ENCODE data around the gene MBTPS1. TPM values are rescaled to one million over a fixed set of nuclear protein-coding genes. Genes with fewer than 3 reads are reported as not detected.

Gene MBTPS1
- total and polyA plus RNA-seq, 4 donors = 21.1 to 65.0 (median 30.8) TPM

GRCh38 chr16:84165746-84166145 is 49.0 kb upstream of the MBTPS1 start:
- Histone ChIP-seq H3K4me1 (ENCODE audit: control insufficient read depth in 4 of 4, insufficient read depth in 4 of 4, low read length in 3 of 4) (no peaks in the 10 kb centered on the region), H3K27ac (ENCODE audit: low read depth in 1 of 2, low read length in 2 of 2) (no peak overlapping the region), H3K9me3 (ENCODE audit: control insufficient read depth in 4 of 4, low read length in 3 of 4) (no peaks in the 10 kb centered on the region), H3K27me3 (ENCODE audit: control insufficient read depth in 4 of 4, insufficient read depth in 4 of 4, low read length in 3 of 4) (peaks cover 0 to 2% (median 0%) of the 10 kb centered on the region in 4 donors), H3K9ac (ENCODE audit: low read depth in 1 of 2, low read length in 2 of 2) (no peak overlapping the region), H3K4me3 (ENCODE audit: low read depth in 1 of 3, low read length in 3 of 3) (no peak overlapping the region), H3K36me3 (ENCODE audit: control insufficient read depth in 4 of 4, insufficient read depth in 3 of 4, low read depth in 1 of 4, low read length in 3 of 4) (no peaks in the 10 kb centered on the region)
- WGBS = 92% methylated on average over 7 of the region's 7 CpGs
- TF ChIP-seq HNF4A (conservative IDR thresholded peaks at IDR 0.05) (no peak), REST (IDR thresholded peaks at IDR 0.05) (no peak), ATF3 (IDR thresholded peaks at IDR 0.05) (no peak), FOXA2 (IDR thresholded peaks at IDR 0.05) (no peak)
- DNase-seq (ENCODE audit: low spot score) = no peak

DNA sequence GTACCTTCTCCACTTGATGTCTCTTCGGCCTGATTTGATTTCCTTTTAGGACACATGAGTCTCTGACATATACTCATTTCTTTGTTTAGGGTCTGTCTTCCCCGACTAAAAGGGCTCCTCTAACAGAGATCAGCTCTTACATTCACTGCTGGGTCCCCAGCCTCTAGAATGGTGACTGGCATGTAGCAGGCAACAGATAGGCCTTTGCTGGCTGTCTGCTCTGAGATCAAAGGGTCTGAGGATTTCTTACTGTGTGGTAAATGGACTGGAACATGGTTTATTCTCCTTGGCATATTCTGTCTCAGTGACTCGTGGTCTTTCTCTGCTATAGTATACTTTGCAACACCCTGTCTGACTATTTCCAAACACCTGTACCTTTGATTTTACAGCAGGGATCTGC is 45.1 kb upstream of the MBTPS1 start:
- H3K27me3 ChIP-seq (ENCODE audit: control insufficient read depth in 4 of 4, insufficient read depth in 4 of 4, low read length in 3 of 4) = peaks cover 0 to 9% (median 1%) of the 10 kb centered on the region in 4 donors
- WGBS = 69% methylated on average over 3 of the region's 3 CpGs
- no peaks in the 10 kb centered on the region for H3K36me3 ChIP-seq (ENCODE audit: control insufficient read depth in 4 of 4, insufficient read depth in 3 of 4, low read depth in 1 of 4, low read length in 3 of 4)

More for the DNA sequence above, 45.1 kb upstream of the MBTPS1 start:
- no peak overlapping the region for H3K9ac ChIP-seq (ENCODE audit: low read depth in 1 of 2, low read length in 2 of 2)
- no peak overlapping the region for H3K27ac ChIP-seq (ENCODE audit: low read depth in 1 of 2, low read length in 2 of 2)
- TF ChIP-seq EGR1 (IDR thresholded peaks at IDR 0.05; ENCODE audit: low read depth in 2 of 2) (no peak), YY1 (IDR thresholded peaks at IDR 0.05) (no peak), HNF4G (IDR thresholded peaks at IDR 0.05) (no peak), FOXA2 (IDR thresholded peaks at IDR 0.05) (no peak), FOXA1 (IDR thresholded peaks at IDR 0.05) (no peak), RAD21 (IDR thresholded peaks at IDR 0.05) (no peak), SP1 (IDR thresholded peaks at IDR 0.05) (no peak), HNF4A (conservative IDR thresholded peaks at IDR 0.05) (no peak), JUND (IDR thresholded peaks at IDR 0.05) (no peak), GABPA (IDR thresholded peaks at IDR 0.05 in 1 of 2, conservative IDR thresholded peaks at IDR 0.05 in 1 of 2) (no peak), ATF3 (IDR thresholded peaks at IDR 0.05) (no peak), NR2F2 (IDR thresholded peaks at IDR 0.05) (no peak), REST (IDR thresholded peaks at IDR 0.05) (no peak), RXRA (IDR thresholded peaks at IDR 0.05) (no peak), TAF1 (conservative IDR thresholded peaks at IDR 0.05) (no peak)
- TF ChIP-seq, protein P1, sequence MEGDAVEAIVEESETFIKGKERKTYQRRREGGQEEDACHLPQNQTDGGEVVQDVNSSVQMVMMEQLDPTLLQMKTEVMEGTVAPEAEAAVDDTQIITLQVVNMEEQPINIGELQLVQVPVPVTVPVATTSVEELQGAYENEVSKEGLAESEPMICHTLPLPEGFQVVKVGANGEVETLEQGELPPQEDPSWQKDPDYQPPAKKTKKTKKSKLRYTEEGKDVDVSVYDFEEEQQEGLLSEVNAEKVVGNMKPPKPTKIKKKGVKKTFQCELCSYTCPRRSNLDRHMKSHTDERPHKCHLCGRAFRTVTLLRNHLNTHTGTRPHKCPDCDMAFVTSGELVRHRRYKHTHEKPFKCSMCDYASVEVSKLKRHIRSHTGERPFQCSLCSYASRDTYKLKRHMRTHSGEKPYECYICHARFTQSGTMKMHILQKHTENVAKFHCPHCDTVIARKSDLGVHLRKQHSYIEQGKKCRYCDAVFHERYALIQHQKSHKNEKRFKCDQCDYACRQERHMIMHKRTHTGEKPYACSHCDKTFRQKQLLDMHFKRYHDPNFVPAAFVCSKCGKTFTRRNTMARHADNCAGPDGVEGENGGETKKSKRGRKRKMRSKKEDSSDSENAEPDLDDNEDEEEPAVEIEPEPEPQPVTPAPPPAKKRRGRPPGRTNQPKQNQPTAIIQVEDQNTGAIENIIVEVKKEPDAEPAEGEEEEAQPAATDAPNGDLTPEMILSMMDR (IDR thresholded peaks at IDR 0.05; ENCODE audit: low read depth, low read length, missing input control) = no peak
- TF ChIP-seq, protein P2, sequence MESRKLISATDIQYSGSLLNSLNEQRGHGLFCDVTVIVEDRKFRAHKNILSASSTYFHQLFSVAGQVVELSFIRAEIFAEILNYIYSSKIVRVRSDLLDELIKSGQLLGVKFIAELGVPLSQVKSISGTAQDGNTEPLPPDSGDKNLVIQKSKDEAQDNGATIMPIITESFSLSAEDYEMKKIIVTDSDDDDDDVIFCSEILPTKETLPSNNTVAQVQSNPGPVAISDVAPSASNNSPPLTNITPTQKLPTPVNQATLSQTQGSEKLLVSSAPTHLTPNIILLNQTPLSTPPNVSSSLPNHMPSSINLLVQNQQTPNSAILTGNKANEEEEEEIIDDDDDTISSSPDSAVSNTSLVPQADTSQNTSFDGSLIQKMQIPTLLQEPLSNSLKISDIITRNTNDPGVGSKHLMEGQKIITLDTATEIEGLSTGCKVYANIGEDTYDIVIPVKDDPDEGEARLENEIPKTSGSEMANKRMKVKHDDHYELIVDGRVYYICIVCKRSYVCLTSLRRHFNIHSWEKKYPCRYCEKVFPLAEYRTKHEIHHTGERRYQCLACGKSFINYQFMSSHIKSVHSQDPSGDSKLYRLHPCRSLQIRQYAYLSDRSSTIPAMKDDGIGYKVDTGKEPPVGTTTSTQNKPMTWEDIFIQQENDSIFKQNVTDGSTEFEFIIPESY (IDR thresholded peaks at IDR 0.05) = no peak
- TF ChIP-seq, protein P3, sequence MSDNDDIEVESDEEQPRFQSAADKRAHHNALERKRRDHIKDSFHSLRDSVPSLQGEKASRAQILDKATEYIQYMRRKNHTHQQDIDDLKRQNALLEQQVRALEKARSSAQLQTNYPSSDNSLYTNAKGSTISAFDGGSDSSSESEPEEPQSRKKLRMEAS (IDR thresholded peaks at IDR 0.05) = no peak
- no peaks in the 10 kb centered on the region for H3K9me3 ChIP-seq (ENCODE audit: control insufficient read depth in 4 of 4, low read length in 3 of 4)
- H3K4me1 ChIP-seq (ENCODE audit: control insufficient read depth in 4 of 4, insufficient read depth in 4 of 4, low read length in 3 of 4) = no peaks in the 10 kb centered on the region
- no peak for DNase-seq (ENCODE audit: low spot score)
- no peak overlapping the region for H3K4me3 ChIP-seq (ENCODE audit: low read depth in 1 of 3, low read length in 3 of 3)

All from liver (tissue), 9 donors.